Activated CD4-positive, CD25-positive, alpha-beta regulatory T cell (primary cell): ENCODE data around the gene CNOT6.

Experiments used
- DNase-seq, 4 experiments: peaks; one replicate each; lab custom pipeline; 2025; lab: John Stamatoyannopoulos, UW

CNOT6 gene

DNA sequence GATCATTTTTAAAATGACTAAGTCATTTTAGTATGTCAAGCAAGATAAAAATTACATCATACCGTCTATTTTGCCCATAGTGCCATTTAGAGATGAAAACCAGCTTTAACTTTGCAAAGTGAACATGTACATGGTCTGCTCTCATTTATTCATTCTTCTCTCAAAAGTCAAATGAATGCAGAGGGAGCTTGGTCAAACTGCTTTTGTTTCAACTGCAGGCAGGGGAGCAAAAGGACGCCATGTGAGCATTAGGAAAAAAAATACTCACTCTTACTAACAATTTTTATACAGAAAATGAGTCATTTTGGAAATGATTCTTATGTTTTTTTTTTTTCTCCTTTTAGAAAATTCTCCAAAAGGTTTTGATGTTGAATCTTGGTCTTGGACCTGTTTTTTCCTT, 81.4 kb downstream of the CNOT6 start:
- DNase-seq = no peak

DNA sequence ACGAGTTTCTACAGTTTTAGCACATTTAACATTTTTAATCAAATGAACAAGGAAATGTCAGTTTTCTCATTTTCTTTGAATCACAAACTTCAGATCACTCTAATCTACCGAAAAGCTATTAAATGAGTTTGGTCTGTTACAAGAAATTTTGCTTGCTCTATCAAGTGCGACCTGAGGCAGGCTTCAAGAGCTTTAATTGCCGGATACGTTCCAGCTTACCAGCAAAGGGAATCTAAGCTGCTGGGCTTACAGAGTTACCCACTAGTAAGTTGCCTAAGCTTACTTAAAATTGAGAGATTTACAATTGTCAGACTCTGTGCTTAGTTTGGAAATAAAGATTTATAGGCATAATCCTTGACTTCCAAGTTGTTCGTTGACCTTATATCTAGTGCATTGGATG, 86.5 kb downstream of the CNOT6 start:
- DNase-seq = no peak

DNA sequence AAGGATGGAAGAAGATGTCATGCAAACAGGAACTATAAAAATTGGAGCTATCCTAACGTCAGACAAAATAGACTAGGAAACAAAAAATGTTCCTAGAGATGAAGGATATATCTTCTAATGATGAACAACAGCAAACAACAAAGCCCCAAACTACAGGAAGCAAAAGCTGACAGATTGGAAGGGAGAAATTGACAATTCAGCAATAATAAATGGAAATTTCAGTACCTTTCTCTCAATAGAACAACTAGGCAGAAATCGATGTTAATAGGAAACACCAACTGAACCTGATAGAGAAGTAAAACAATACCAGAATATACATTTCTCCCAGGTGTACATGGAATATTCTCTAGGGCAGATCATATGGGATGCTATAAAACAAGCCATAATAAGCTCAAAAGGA, 89.6 kb downstream of the CNOT6 start:
- no peak for DNase-seq

GRCh38 chr5:180586204-180586603, 92.0 kb downstream of the CNOT6 start:
- no peak for DNase-seq

DNA sequence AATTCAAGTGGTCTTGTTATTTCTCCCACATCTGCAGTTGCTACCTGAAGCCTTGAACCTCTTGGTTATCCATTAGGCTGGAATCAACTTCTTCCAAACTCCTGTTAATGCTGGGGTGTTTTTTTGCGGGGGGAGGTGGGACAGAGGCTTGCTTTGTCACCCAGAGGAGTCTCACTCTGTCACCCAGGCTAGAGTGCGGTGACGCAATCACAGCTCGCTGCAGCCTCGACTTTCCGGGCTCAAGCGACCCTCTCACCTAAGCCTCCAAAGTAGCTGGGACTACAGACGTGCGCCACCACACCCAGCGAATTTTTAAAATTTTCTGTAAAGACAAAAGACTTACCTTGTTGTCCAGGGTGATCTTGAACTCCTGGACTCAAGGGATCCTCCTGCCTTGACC, 92.7 kb downstream of the CNOT6 start:
- no peak for DNase-seq

GRCh38 chr5:180589771-180590542, 95.8 kb downstream of the CNOT6 start:
- no peak for DNase-seq

DNA sequence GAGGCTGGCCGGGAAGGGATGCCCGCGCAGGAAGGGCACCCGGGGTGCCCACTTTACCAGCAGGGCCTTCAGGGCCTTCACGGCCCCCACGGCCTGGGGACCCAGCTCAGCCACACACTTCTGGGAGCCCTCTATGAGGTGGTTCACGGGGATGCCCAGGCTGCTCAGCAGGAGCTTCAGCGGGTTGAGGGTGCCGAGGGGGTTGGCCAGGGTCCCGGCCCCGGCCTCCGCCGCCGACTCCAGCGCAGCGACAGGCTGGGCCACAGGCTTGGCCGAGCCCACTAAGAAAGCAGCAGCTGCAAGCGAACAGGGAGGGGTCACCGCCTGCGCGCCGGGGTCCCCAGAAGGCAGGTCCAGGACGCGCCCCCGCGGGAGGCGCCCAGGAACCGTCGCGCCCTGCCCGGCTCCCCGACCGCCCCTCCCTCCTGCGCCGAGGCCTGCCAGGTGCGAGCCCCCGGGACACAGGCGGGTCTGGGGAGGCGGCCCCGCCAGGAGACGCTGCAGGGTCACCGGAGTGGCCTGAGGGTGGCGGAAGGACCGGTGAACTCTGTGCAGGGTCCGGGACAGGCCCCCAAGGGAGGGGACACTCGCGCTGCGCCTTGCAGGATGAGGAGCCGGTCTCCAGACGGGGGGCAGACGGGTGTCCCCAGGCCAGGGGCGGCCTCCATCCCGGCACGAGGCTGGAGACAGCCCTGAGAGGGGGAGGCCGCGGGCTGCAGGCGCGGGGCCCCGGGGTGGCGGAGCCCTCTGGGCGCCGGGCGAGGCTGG, 96.5 kb downstream of the CNOT6 start:
- no peak for DNase-seq

GRCh38 chr5:180591311-180591887, 97.2 kb downstream of the CNOT6 start, which contains the start of gene SCGB3A1:
TSS of gene SCGB3A1 (minus strand) at chr5:180591499. CDS start at chr5:180591462, 37 bp downstream.
- DNase-seq = no peak

DNA sequence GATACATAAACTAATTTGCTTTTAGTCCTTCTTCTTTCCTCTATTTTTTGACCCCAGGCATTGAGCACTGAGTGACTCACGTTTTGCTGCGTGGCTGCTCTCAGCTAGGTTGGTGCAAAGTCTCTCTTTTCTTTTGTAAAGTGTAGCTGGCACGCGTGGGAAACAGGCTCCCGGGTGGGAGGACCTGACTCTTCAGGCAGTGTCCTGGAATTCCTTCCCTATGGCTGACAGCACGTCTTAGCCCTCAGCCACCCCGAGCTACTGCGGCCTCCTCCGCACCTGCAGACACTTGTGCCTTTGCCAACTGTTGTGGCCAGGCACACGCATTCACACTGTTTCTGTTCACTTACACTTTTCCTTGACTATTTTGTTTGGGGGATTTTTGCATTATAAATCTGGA, 98.0 kb downstream of the CNOT6 start:
- DNase-seq = no peak

DNA sequence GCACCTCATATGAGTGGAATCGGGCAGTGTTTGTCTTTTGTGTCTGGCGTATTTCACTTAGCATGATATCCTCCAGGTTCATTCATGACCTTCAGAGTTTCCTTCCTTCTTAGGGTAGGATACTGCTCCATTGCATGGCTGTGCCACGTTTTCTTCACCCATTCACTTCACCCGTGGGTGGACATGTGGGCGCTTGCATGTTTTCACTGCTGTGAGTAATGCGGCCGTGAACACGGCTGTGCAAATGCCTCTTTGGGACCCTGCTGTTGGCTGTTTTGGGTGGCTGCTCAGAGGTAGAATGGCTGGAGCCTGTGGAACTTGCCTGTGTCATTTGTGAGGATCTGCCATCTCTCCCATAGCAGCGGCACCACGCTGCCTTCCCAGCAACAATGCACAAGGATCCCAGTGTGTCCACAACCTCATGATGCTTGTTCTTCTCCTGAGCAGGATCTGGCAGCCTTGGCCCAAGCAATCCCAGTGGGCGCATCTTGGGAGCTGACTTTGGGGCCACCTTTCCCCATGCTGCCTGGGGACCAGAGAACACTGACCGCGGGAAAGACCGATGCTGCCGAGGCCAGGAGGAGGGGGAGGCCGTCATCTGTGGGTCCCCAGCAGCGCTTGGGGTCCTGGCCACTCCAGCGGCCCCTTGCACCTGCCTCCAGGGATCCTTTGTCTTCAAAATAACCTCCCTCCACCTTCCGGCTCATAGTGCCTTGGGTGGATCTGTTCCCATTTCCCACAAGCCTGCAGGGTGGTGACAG, 99.4 kb downstream of the CNOT6 start:
- DNase-seq = no peak

DNA sequence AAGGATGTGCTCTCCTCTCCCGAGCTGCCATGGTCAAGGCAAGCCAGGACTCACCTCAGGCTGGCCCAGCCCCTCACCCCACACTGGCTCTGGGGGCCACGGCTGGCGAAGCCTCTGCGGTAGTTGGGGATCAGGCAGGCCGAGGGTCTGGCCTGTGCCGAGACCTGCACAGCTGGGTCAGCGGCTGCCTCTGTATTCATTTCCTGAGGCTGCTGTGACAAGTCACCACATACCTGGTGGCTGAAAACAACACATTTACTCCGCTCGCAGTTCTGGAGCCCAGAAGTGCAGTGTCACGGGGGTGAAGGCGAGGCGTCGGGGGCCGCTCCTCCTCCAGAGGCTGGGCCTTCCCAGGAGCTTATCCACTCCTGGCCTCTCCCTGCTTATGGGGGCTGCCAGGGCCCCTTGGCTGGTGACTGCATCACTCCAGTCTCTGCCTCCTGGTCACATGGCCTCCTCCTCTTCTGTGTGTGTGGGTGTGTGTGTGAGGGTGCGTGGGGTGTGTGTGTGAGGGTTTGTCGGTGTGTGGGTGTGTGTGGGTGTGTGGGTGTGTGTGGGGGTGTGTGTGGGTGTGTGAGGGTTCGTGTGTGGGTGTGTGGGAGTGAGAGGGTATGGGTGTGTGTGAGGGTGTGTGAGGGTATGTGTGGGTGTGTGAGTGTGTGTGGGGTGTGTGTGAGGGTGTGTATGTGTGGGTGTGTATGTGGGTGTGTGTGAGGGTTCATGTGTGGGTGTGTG, 100.3 kb downstream of the CNOT6 start:
- no peak for DNase-seq

GRCh38 chr5:180595046-180595379, 100.8 kb downstream of the CNOT6 start:
- no peak for DNase-seq

DNA sequence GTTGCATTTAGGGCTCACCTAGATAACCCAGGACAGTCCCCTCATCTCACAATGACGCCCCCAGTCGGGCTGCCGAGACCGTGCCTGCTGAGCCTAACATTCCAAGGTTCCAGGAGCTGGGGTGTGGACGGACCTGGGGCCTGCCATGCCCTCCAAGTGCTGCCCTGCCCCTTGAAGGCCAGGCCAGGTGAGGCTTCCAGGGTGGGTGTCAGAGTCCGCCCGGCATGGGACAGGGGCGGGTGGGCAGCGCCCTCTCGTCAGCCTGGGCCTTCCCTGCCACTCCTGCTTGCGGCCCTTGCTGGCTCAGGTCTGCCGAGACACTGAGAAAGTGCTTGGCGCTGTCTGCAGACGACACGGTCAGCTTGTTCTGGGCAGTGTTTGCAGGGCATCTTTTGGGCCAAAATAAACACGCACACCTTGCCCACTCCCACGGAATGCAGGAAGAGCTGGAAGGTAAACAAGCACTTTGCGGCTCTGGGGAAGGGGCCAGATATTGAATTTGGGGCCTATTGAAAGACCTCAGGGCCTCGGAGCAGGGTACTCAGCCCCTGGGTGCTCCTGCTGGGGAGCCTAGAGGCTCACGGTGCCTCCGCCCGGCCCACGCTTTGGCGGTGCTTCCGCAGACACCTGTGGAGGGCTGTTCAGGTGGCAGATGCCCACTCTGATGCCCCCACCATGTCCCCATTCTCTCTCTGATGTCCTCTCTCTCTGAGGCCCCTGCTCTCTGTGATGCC, 101.4 kb downstream of the CNOT6 start:
- no peak for DNase-seq

DNA sequence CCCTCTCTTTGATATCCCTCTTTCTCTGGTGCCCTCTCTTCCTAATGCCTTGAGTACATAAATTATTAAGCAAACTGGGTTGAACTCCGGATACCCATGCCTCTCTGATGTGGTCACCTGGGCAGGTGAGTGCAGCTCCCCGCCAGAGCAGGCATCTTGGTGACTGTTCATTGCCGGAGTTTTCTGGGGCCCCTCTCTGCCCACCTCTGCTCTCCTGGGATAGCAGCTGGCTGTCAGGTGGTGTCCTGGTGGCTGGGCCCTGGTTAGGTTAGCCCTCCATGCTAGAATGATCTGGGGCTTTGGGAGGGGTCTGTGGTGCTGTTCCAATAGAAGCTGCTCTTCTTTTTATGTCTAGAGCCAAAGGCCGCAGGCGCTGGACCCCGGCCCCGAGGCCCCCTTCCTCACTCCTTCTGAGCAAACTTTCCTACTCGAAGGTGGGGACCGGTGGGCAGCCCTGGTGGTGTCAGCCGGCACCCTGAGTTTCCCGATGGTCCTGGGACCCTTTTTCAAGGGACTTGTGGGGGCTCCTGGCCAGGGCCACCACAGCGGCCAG, 102.0 kb downstream of the CNOT6 start:
- DNase-seq = no peak

GRCh38 chr5:180596668-180597231, 102.6 kb downstream of the CNOT6 start:
- no peak for DNase-seq

DNA sequence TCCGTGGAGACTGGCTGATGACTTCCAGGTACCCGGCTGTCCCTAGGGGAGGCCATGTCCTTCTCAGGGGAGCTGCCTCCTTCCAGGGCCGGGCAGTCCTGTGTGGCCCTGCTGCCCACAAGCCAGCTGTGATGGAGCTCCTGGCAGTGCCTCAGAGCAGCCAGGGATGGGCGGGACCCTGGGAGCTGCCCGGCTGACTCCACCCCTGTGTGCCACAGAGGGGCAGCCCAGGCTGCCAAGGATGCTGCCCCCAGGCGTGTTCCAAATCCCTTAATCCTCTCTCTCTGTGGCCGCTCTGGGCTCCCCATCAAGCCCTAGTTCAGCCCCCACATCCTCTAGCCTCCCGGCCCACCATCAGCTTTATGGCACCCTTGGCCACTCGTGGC, 104.1 kb downstream of the CNOT6 start:
- no peak for DNase-seq

GRCh38 chr5:180598797-180599589, 104.8 kb downstream of the CNOT6 start:
- no peak for DNase-seq

DNA sequence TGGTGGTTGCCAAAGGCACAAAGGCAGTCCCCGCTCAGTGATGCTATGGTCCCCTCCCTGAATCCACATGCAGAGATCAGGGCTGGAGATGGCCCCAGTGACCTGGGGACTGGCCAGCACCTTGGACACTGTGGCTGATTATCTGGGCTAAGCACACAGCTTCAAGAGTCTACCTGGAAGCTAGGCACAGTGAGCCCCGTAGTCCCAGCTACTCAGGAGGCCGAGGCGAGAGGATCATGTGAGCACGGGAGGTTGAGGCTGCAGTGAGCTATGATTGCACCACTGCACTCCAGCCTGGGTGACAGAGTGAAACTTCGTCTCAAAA, 105.4 kb downstream of the CNOT6 start:
- no peak for DNase-seq

DNA sequence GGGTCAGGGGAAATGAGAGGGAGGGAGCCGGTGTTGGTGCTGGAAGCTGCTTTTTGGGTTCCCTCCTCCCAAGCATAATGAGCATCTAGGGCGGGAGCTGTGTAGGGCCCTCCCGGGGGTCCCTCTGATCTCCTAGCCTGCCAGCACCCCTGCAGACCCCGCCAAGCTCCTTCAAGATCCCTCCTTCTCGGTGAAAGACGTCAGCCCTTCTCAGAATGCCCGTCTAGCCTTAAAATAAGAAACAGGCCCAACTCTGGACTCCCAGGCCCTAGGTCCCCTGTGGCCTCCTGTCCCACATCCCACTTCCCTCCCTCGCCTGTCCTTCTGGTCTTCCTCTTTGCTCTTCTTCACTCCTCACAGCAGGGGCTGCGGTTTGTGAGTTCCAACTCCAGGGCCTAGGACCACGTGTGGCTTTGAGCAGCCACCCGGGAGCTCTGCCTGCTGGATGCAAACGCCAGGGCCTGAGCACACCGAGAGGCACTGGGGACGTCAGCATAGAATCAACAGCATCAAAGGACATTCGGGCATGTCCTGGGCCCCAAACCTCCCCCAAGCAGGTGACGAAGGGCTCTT, 105.9 kb downstream of the CNOT6 start:
- no peak for DNase-seq
